ENCODE results near the gene DNER. TPM values are rescaled to one million over a fixed set of nuclear protein-coding genes. Genes with fewer than 3 reads are reported as not detected.

Gene DNER
- total and polyA plus RNA-seq, 2 donors (not counting 3 experiments of a cell fraction or from before 2014, with no cell fraction given) = 0.01 TPM; not detected in 1

DNA sequence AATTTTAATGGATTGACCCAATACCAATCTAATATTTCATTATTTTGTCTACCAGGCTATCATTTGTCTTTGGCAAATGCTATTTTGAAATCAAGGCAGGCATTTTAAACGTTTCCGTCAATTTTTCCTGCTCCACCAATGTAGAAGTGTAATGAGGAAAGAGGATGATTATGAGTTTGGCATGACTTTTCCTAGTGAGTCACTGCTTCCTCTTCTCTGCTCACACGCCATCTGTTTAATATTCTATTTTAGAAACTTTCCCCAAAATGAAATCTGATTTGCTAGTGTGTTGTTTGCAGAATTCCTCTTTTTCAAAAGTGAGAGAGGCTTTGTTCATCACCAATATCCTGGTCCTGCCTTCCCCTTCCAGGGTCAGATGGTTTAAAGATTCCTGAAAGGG is 400.8 kb downstream of the DNER start:
- DNase-seq (ENCODE audit: low read depth, low spot score) (no peak), FAIRE-seq (no peak)
- H3K79me2 ChIP-seq (ENCODE audit: control insufficient read depth, insufficient read depth, low read length) = no peaks in the 10 kb centered on the region
- ChIA-PET POLR2A (no interaction called here), CTCF (no interaction called here)
- no peaks in the 10 kb centered on the region for H3K4me1 ChIP-seq (ENCODE audit: control insufficient read depth, extremely low read depth, insufficient read depth, low read length)
- BruUV-seq (replicated peaks) = no TSS peak
- H3K27me3 ChIP-seq (ENCODE audit: control insufficient read depth in 2 of 2, insufficient read depth in 2 of 2, low read length in 2 of 2) = no peaks in the 10 kb centered on the region
- H2AFZ ChIP-seq (ENCODE audit: low read depth, low read length) = no peak overlapping the region
- intact Hi-C loops (cut with micrococcal nuclease) (no loop called here), dilution Hi-C loops (cut with MboI; ENCODE audit: extremely low pct_ligation_motif_present, low sequenced_read_pairs) (no loop called here)
- no peaks in the 10 kb centered on the region for H4K20me1 ChIP-seq (replicated peaks; ENCODE audit: control insufficient read depth, extremely low read depth, insufficient read depth, low read length)
- H3K27ac ChIP-seq (ENCODE audit: insufficient read depth, low read depth, low read length) = no peak overlapping the region
- no peaks in the 10 kb centered on the region for H3K9me1 ChIP-seq (replicated peaks; ENCODE audit: control insufficient read depth, extremely low read depth, insufficient read depth, low read length)
- H3K9me3 ChIP-seq (replicated peaks; ENCODE audit: control insufficient read depth, insufficient read depth, low read length) = peaks cover 11% of the 10 kb centered on the region
- no peak overlapping the region for H3K4me3 ChIP-seq (replicated peaks in 1 of 3; ENCODE audit: insufficient read depth in 1 of 3, low read depth in 1 of 3, low read length in 3 of 3)
- no peak overlapping the region for H3K9ac ChIP-seq (replicated peaks; ENCODE audit: extremely low read depth, insufficient read depth, low read length)
- H3K36me3 ChIP-seq (ENCODE audit: control insufficient read depth in 2 of 2, extremely low read depth in 1 of 2, insufficient read depth in 2 of 2, low read length in 2 of 2) = no peaks in the 10 kb centered on the region
- no peak overlapping the region for H3K4me2 ChIP-seq (ENCODE audit: insufficient read depth, low read length)
- TF ChIP-seq, protein P1, sequence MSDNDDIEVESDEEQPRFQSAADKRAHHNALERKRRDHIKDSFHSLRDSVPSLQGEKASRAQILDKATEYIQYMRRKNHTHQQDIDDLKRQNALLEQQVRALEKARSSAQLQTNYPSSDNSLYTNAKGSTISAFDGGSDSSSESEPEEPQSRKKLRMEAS (IDR thresholded peaks at IDR 0.05; ENCODE audit: insufficient read depth, insufficient read length) = no peak
- no peak for TF ChIP-seq EZH2 (IDR thresholded peaks at IDR 0.05; ENCODE audit: borderline replicate concordance, low read depth, low read length, severe bottlenecking)

Small RNA genes within 50 kb of the gene (small RNA-seq; reads per million reads assigned to genes)
- not detected for gene RNU7-9P (ENCODE audit: insufficient read depth, insufficient read length, low read depth, low replicate concordance)

Other genes starting within 250 kb of the DNER start
- gene TRIP12, start 207.5 kb upstream of the DNER start, total RNA-seq = 256 and 278 TPM in 2 replicates
- gene TRIP12, start 207.5 kb upstream of the DNER start, polyA plus RNA-seq = 37.8 and 53.8 TPM in 2 replicates
- 0.53 and 1.1 TPM in 2 replicates for gene FBXO36, start 207.9 kb upstream of the DNER start, total RNA-seq
- gene FBXO36, start 207.9 kb upstream of the DNER start, polyA plus RNA-seq = 0.92 and 1.2 TPM in 2 replicates